Activated CD4-positive, alpha-beta T cell treated with anti-CD3 and anti-CD28 coated beads for 4 hours (primary cell): Measurements from ENCODE around the gene RPTOR.

Experiments
- DNase-seq, 2 donors: peaks; one replicate each; pipeline ENCODE4 v3.0.0-alpha.2; 2020

RPTOR gene

GRCh38 chr17:80887639-80888175 is 343.1 kb downstream of the RPTOR start:
- no peak for DNase-seq

DNA sequence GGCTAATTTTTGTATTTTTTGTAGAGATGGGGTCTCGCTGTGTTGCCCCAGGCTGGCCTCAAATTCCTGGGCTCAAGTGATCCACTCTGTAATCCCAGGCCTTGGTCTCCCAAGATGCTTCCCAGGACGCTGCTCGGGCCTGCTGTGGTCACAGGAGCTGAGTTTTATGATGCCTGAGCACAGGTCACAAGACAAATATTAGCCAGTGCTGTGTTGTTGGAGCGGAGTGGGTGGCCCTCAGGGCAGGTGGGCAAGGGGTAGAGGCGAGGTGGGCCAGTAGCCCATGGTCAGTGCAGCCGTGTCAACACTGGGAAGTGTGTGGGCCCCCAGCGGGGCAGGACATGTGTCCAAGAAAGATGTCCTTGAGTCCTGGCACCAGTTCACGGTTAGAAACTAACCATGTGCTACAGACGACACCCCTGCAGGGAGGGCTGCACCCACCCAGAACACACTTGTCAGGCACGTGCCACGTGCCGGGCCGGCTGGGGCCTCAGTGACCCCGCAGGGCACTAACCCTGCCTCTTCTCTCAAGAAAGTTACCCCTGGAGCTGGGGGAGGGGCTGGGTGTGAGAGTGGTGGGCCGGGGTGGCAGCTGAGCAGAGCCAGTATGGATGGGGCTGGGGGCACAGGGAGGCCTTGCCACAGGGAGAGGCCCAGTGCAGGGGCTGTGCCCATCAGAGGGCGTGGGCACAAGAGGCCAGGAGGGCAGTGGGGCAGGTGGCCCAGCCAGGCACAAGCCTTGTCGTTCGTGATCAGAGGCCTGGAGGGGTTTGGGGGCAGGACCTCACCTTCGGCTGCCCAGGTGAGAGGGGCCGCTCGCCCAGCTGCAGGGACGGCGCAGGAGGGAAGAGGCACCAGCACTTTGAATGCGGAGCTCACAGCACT is 343.9 kb downstream of the RPTOR start:
- no peak for DNase-seq

GRCh38 chr17:80889231-80890195 is 344.9 kb downstream of the RPTOR start:
- DNase-seq: no peak

DNA sequence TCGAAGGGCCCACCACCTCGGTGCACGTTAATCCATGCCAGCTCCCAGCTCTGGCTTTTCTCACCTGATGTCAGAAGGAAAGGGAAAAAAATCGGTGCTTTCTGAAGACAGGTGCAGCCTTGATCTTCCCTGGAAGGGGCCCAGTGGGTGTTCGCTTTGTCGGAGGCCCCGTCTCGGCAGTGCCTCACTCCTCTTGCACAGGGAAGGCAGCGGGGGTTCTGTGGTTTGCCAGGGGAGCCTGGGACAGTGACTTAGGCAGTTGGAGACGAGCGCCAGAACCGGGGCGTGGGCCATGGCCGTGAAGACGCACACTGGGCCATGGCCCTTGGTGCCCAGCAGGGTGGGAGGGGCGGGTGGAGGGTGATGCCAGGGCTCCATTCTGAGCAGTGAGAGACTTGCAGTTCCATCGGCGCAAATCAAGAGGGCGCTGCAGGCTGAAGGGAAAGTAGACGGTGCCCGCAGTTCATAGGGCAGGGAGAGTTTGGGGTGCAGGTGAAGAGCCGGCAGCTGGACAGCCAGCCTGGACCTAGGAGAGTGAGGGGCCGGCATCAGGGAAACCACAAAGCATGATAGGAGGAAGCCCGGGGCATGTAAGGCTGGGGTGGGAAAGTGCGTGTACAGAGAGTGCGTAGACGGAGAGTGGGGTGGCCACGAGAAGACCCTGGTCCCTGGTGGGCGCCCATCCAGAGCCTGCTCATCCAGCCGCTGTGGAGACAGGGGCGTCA is 345.7 kb downstream of the RPTOR start:
- peak in 1 of 2 donors; percentile 34 for DNase-seq

DNA sequence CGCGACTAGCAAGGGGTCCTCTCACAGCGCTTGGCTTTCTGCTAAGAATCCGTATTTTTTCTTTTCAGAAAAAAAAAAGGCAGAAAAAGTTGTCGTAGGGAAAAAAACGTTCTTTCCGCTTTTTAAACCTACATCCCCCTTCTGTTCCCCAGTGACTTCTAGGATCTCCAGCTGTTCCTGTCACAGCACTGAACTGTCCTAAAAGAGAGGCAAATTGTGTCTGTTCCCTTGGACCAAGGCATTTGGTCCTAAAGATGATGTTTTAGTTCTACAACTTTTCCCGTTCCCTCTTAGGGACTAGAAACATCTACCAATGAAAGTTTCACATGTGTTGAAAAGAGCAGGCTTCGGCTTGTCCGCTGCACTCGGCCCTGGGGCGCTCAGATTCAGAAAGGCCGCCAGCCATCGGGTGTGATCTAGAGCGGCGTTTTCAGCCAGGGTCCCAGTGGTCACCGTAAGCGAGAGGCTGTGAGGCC is 346.3 kb downstream of the RPTOR start:
- no peak for DNase-seq

DNA sequence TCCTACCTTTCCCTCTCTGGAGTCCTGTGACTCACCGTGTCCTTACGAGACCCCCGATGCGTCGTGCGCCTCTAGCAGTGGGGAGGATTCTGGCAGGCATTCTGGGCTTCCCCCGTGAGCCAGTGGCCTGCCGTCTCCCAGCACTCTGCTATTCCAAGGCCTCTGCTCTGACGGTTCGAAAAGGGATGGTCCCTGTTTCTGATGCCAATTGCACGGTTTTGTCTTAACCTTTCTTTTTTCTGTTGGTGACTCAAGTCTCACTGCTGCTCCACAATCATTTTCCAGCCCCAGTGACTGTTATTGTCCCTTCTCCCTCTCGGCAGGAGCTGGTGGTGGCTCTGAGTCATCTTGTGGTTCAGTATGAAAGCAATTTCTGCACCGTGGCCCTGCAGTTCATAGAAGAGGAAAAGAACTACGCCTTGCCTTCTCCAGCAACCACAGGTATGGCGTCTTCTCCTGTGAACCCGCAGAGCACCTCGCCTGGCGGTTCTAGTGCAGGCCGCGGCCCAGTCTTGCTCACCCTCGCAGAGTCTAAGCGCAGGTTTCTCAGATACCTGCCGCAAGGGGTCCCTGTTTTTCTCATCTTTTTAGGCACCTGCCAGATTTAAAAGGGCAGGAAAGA is 346.9 kb downstream of the RPTOR start:
- DNase-seq: peak; percentile 77 to 85

- DNase-seq: peak; percentile 82 to 94
Measured at GRCh38 chr17:80892019-80892855, 347.6 kb downstream of the RPTOR start.

DNA sequence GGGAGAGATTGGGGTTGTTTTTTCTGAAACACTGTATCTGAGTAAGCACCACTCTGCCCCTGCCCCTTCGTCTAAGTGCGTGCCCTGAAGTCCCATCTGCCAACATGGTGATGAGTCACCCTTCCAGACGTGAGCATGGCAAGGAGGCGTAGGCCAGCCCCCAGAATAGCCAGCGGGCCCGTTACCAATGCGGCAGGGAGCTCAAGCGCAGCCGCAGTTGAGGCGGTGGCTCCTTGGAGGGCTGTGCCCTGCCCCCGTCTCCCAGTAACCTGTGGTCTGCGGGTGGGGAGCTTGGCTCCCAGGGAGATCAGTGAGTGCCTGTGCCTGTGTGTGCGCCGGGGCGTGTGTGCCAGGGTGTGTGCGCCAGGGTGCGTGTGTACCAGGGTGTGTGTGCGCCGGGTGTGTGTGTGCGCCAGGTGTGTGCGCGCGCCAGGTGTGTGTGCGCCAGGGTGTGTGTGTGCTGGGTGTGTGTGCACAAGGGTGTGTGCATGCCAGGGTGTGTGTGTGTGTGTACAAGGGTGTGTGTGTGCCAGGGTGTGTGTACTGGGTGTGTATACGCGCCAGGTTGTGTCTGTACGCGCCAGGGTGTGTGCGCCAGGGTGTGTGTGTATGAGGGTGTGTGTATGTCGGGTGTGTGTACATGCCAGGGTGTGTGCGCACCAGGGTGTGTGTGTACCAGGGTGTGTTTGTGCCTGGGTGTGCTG is 348.4 kb downstream of the RPTOR start:
- peak; percentile 50 to 76 for DNase-seq

- DNase-seq: no peak
Measured at GRCh38 chr17:80893604-80894438, 349.2 kb downstream of the RPTOR start.

DNA sequence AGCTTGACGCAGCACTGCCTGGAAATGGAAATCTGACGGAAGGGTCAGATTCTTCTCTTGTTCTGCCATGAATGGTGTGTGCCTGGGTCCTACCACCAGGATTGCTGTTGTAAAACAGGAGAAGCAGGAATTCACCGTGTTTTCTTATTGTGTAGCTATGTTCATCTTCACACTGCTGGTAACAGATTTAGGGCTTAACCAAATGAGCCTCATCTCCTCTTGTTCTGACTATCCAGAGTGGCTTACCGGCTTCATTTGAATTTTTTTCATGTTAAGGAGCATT is 349.7 kb downstream of the RPTOR start:
- DNase-seq: no peak

- no peak for DNase-seq
Measured at GRCh38 chr17:80894726-80895125, 350.1 kb downstream of the RPTOR start.

- DNase-seq: no peak
Measured at GRCh38 chr17:80895366-80895765, 350.7 kb downstream of the RPTOR start.

DNA sequence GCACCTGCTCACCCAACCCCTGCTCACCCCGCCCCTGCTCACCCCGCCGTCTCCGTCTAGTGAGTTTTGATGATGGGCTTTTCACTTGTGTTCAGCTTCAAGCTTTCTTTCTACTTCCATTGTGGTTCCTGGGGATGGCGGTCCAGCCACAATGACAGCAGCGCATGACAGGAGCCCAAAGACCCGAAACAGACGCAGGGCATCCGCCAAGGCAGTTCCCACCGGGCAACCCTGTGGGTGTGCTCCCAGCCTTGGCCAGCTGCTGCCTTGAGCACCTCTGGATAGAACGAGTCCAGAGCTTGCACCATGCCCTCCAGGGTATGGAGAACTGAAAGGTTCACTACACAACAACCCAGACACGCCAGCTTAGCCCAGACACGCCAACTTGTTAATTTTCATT is 354.1 kb downstream of the RPTOR start:
- no peak for DNase-seq

- peak; percentile 78 to 86 for DNase-seq
Measured at GRCh38 chr17:80899402-80900268, 355.0 kb downstream of the RPTOR start.

GRCh38 chr17:80901319-80901718 is 356.7 kb downstream of the RPTOR start:
- DNase-seq: no peak

GRCh38 chr17:80902197-80902962 is 357.7 kb downstream of the RPTOR start:
- no peak for DNase-seq

DNA sequence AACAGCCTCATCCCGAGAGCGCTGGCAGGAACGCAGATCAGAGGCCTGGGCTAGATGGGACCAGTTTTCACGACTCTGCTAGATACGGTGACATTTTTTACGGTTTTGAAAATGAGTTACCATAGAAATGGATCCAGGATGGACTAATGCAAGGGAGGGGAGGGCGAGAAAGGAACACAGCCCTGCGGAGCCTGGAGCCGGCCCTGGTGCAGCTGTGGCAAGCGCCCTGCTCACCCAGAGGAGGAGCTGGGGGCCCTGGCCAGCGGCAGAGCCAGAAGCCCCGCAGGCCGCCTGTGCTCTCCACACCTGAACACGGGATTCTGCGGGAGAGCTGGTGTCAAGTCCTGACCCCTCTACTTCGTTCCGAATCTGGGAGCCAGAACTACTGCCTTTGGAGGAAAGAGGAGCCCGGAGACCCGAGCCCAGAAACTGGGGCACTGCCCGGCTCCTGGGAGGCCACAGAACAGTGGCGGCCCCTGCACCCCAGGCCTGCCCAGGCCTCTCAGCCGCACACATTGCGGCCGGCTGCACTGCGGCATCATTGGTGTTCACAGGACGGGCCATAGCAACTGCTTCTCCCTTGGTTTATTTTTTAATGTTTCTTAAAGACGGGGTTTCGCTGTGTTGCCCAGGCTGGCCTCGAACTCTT is 358.4 kb downstream of the RPTOR start:
- no peak for DNase-seq
